ENCODE data around the gene CNTNAP5. TPM values are rescaled to one million over a fixed set of nuclear protein-coding genes. Genes with fewer than 3 reads are reported as not detected.

Gene CNTNAP5
- total and polyA plus RNA-seq, 12 donors: 0.04 TPM; not detected in 11

DNA sequence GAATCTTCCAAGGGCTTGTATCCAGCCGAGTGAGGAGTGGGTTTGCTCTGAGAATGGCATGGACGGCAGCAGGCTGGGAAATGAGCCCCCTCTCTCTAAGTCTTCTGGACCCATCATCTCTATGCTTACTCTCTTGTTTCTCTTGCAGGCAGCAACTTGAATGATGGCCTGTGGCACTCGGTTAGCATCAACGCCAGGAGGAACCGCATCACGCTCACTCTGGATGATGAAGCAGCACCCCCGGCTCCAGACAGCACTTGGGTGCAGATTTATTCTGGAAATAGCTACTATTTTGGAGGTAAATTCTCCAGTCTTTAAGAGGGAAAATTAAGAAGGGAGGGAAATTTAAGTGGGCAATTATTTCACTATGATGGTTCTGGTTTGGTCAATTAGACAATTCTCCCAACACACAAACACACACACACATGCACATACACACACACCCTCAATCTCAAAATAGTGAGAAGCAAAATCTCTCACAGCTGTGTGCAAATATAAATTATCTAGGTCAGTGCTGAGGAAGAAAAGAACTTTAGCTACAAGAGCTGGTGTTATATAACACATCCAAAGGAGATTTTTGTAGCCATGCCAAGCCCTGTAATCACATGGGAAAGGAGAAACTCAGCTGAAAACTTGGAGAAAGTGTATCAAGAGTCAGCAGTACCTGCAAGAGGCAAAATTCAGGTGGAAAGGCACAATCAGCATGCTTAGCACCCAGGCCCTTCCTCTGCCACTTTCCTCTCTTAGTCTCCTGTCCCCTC lies 499.2 kb downstream of the CNTNAP5 start:
- no peaks in the 10 kb centered on the region for H3K36me3 ChIP-seq
- H3K4me1 ChIP-seq: peaks cover 0 to 9% (median 0%) of the 10 kb centered on the region in 9 donors
- H3K27me3 ChIP-seq: no peaks in the 10 kb centered on the region
- TF ChIP-seq, protein P1, sequence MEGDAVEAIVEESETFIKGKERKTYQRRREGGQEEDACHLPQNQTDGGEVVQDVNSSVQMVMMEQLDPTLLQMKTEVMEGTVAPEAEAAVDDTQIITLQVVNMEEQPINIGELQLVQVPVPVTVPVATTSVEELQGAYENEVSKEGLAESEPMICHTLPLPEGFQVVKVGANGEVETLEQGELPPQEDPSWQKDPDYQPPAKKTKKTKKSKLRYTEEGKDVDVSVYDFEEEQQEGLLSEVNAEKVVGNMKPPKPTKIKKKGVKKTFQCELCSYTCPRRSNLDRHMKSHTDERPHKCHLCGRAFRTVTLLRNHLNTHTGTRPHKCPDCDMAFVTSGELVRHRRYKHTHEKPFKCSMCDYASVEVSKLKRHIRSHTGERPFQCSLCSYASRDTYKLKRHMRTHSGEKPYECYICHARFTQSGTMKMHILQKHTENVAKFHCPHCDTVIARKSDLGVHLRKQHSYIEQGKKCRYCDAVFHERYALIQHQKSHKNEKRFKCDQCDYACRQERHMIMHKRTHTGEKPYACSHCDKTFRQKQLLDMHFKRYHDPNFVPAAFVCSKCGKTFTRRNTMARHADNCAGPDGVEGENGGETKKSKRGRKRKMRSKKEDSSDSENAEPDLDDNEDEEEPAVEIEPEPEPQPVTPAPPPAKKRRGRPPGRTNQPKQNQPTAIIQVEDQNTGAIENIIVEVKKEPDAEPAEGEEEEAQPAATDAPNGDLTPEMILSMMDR (IDR thresholded peaks at IDR 0.05): no peak
- H3K9me3 ChIP-seq: no peaks in the 10 kb centered on the region
- DNase-seq: no peak
- peak in 2 of 8 donors; percentile 29 to 51 for ATAC-seq
- intact Hi-C loops (cut with DNase I): no loop called here
- no peak overlapping the region for H3K4me3 ChIP-seq
- 87 to 91% methylated on average over 7 of the region's 7 CpGs for WGBS, 2 donors
- H3K27ac ChIP-seq: no peak overlapping the region

- intact Hi-C loops (cut with DNase I): no loop called here
- no peaks in the 10 kb centered on the region for H3K36me3 ChIP-seq
- peaks cover 0 to 9% (median 0%) of the 10 kb centered on the region in 9 donors for H3K4me1 ChIP-seq
- no peak for DNase-seq
- no peak overlapping the region for H3K27ac ChIP-seq
- H3K27me3 ChIP-seq: no peaks in the 10 kb centered on the region
- TF ChIP-seq, protein P1 (IDR thresholded peaks at IDR 0.05): no peak
- 77 to 79% methylated on average over 4 of the region's 4 CpGs for WGBS, 2 donors
- no peaks in the 10 kb centered on the region for H3K9me3 ChIP-seq
- H3K4me3 ChIP-seq: no peak overlapping the region
- no peak for ATAC-seq
These were observed 501.1 kb downstream of the CNTNAP5 start for GRCh38 chr2:124526221-124526620.

DNA sequence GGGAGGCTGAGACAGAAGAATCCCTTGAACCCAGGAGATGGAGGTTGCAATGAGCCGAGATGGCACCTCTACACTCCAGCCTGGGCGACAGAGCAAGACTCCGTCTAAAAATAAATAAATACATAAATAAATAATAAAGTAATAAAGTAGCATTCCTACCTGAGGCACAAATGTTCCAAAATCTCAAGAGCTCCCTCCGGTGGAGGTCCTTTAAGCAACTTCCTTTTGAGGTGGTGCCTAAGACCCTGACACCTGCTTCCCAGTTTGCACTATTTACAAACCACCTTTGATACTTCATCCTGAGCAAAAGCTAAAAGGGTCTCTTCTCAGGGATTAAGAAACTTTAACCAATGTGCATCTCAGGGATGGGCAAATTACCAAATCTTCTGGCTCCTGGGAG lies 505.1 kb downstream of the CNTNAP5 start:
- Histone ChIP-seq H3K9me3 (no peaks in the 10 kb centered on the region), H3K4me1 (peaks cover 0 to 4% (median 0%) of the 10 kb centered on the region in 9 donors), H3K36me3 (no peaks in the 10 kb centered on the region), H3K27me3 (no peaks in the 10 kb centered on the region), H3K4me3 (no peak overlapping the region), H3K27ac (no peak overlapping the region)
- intact Hi-C loops (cut with DNase I): no loop called here
- 89 to 94% methylated on average over 4 of the region's 4 CpGs for WGBS, 2 donors
- ATAC-seq (no peak), DNase-seq (no peak)
- TF ChIP-seq, protein P1 (IDR thresholded peaks at IDR 0.05): peak in 2 of 9 donors; percentile 11 to 18

GRCh38 chr2:124533226-124533954 lies 508.3 kb downstream of the CNTNAP5 start:
- Histone ChIP-seq H3K4me3 (no peak overlapping the region), H3K4me1 (peaks cover 0 to 4% (median 0%) of the 10 kb centered on the region in 9 donors), H3K27ac (peak overlapping the region in 1 of 10 donors; percentile 22), H3K27me3 (no peaks in the 10 kb centered on the region), H3K36me3 (no peaks in the 10 kb centered on the region), H3K9me3 (no peaks in the 10 kb centered on the region)
- peak in 1 of 8 donors; percentile 30 for ATAC-seq
- no peak for DNase-seq
- intact Hi-C loops (cut with DNase I): no loop called here
- 36 to 42% methylated on average over 7 of the region's 7 CpGs for WGBS, 2 donors
- TF ChIP-seq, protein P1 (IDR thresholded peaks at IDR 0.05): no peak

All from heart right ventricle (tissue), 16 donors.